ENCODE data around the gene TRPT1.

TRPT1 gene

DNA sequence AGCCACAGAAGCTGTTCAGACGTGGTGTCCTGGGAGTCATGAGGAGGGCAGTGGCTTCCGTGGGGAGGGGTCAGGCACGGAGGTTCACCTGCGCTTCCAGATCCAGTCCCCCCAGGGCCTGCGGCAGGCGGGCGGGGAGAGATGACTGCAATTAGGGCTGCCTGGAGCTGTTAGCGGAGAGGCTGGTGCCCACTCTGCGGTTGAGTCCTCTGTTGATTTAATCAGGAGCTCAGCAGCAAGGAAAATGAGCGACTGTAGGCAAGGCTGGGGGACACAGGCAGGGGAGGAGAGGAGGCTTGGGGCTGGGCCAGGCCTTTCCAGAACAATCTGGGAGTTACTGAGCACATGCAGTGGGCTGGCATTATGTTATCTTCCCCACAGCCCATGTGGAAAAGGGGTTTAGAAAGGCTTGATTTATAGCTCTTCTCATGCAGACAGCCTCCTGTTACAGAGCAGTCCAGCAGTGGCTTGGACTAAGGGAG lies 38.4 kb upstream of the TRPT1 start:
- TF ChIP-seq, protein P1, sequence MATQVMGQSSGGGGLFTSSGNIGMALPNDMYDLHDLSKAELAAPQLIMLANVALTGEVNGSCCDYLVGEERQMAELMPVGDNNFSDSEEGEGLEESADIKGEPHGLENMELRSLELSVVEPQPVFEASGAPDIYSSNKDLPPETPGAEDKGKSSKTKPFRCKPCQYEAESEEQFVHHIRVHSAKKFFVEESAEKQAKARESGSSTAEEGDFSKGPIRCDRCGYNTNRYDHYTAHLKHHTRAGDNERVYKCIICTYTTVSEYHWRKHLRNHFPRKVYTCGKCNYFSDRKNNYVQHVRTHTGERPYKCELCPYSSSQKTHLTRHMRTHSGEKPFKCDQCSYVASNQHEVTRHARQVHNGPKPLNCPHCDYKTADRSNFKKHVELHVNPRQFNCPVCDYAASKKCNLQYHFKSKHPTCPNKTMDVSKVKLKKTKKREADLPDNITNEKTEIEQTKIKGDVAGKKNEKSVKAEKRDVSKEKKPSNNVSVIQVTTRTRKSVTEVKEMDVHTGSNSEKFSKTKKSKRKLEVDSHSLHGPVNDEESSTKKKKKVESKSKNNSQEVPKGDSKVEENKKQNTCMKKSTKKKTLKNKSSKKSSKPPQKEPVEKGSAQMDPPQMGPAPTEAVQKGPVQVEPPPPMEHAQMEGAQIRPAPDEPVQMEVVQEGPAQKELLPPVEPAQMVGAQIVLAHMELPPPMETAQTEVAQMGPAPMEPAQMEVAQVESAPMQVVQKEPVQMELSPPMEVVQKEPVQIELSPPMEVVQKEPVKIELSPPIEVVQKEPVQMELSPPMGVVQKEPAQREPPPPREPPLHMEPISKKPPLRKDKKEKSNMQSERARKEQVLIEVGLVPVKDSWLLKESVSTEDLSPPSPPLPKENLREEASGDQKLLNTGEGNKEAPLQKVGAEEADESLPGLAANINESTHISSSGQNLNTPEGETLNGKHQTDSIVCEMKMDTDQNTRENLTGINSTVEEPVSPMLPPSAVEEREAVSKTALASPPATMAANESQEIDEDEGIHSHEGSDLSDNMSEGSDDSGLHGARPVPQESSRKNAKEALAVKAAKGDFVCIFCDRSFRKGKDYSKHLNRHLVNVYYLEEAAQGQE (IDR thresholded peaks at IDR 0.05; ENCODE audit: low read depth), result no peak
- TF ChIP-seq TEAD4 (IDR thresholded peaks at IDR 0.05) (no peak), CREB1 (IDR thresholded peaks at IDR 0.05; ENCODE audit: low read depth) (no peak), TCF12 (IDR thresholded peaks at IDR 0.05; ENCODE audit: low read depth) (no peak), FOXM1 (IDR thresholded peaks at IDR 0.05; ENCODE audit: borderline replicate concordance, low read depth) (no peak), YY1 (IDR thresholded peaks at IDR 0.05; ENCODE audit: low read depth) (no peak), RAD21 (IDR thresholded peaks at IDR 0.05; ENCODE audit: low read depth) (no peak), EGR1 (IDR thresholded peaks at IDR 0.05) (no peak), ZBTB7A (IDR thresholded peaks at IDR 0.05; ENCODE audit: low read depth) (no peak), TAF1 (IDR thresholded peaks at IDR 0.05; ENCODE audit: low read depth) (no peak), EP300 (IDR thresholded peaks at IDR 0.05; ENCODE audit: borderline replicate concordance) (no peak), CEBPB (IDR thresholded peaks at IDR 0.05) (no peak), NFIC (IDR thresholded peaks at IDR 0.05) (no peak)
- TF ChIP-seq, protein P2, sequence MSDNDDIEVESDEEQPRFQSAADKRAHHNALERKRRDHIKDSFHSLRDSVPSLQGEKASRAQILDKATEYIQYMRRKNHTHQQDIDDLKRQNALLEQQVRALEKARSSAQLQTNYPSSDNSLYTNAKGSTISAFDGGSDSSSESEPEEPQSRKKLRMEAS (IDR thresholded peaks at IDR 0.05), result no peak
- TF ChIP-seq, protein P3, sequence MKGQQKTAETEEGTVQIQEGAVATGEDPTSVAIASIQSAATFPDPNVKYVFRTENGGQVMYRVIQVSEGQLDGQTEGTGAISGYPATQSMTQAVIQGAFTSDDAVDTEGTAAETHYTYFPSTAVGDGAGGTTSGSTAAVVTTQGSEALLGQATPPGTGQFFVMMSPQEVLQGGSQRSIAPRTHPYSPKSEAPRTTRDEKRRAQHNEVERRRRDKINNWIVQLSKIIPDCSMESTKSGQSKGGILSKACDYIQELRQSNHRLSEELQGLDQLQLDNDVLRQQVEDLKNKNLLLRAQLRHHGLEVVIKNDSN (IDR thresholded peaks at IDR 0.05), result no peak

DNA sequence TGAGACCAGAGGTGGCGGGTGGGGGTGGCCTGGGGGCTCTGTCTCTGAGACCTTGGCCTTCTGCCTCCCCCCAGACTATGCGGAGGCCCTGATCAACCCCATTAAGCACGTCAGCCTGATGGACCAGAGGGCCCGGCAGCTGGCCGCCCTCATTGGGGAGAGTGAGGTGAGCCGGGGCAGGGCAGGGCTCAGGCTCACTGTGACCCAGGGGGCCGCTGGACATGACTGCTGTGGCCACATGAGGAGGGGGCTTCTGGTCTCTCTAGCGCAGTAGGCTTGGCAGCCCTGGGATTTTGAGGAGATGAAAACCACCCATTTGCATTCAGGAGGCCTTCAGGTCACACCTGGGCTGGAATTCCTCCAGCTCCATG lies 37.9 kb upstream of the TRPT1 start:
- TF ChIP-seq EP300 (IDR thresholded peaks at IDR 0.05; ENCODE audit: borderline replicate concordance) (no peak), CEBPB (IDR thresholded peaks at IDR 0.05) (no peak), TEAD4 (IDR thresholded peaks at IDR 0.05) (no peak), TCF12 (IDR thresholded peaks at IDR 0.05; ENCODE audit: low read depth) (no peak), EGR1 (IDR thresholded peaks at IDR 0.05) (no peak), ZBTB7A (IDR thresholded peaks at IDR 0.05; ENCODE audit: low read depth) (no peak), TAF1 (IDR thresholded peaks at IDR 0.05; ENCODE audit: low read depth) (no peak), YY1 (IDR thresholded peaks at IDR 0.05; ENCODE audit: low read depth) (no peak), RAD21 (IDR thresholded peaks at IDR 0.05; ENCODE audit: low read depth) (no peak), FOXM1 (IDR thresholded peaks at IDR 0.05; ENCODE audit: borderline replicate concordance, low read depth) (no peak), NFIC (IDR thresholded peaks at IDR 0.05) (no peak), CREB1 (IDR thresholded peaks at IDR 0.05; ENCODE audit: low read depth) (no peak)
- TF ChIP-seq, protein P2 (IDR thresholded peaks at IDR 0.05), result no peak
- TF ChIP-seq, protein P3 (IDR thresholded peaks at IDR 0.05), result no peak
- TF ChIP-seq, protein P1 (IDR thresholded peaks at IDR 0.05; ENCODE audit: low read depth), result no peak

DNA sequence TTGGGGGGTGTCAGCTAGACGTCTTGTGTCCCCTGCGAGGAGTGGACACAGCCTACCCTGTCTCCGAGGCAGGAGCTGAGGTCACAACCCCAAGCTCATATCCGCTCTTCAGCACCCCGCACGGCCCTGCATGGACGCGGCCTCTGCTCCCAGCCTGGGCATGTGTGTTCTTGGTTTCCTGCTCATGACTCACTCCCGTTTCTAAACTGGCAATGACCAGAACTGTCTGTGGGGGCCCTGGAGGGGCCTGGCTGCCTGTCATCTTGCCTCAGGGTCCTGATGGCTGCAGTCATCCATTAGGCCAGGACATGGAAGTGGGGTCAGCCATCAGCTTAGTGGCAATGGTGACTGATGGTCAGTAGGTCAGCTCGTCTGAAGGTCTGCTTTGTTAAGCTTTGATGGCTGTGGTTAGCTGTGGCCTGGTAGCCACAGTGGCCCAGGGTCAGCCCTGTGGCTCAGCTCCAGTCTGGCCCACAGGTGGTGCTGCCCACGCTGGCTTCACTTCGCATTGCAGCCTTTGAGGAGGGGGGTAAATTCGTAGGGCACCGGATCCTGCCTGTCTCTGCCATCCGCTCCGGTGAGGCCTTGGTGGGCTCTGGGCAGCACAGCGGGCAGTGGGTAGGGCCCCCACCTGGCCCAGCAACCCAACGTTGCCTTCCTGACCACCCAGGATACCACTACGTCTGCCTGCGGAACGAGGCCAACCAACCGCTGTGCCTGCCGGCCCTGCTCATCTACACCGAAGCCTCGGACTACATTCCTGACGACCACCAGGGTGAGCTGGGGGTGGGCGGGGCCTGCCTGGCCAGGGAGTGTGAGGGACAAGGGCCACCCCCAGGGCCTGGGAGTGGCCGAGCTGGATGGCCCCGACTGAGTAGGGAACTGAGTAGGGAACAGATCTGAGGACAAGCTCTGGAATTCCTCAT lies 37.3 kb upstream of the TRPT1 start:
- TF ChIP-seq NFIC (IDR thresholded peaks at IDR 0.05), result no peak
- TF ChIP-seq, protein P3 (IDR thresholded peaks at IDR 0.05), result no peak

DNA sequence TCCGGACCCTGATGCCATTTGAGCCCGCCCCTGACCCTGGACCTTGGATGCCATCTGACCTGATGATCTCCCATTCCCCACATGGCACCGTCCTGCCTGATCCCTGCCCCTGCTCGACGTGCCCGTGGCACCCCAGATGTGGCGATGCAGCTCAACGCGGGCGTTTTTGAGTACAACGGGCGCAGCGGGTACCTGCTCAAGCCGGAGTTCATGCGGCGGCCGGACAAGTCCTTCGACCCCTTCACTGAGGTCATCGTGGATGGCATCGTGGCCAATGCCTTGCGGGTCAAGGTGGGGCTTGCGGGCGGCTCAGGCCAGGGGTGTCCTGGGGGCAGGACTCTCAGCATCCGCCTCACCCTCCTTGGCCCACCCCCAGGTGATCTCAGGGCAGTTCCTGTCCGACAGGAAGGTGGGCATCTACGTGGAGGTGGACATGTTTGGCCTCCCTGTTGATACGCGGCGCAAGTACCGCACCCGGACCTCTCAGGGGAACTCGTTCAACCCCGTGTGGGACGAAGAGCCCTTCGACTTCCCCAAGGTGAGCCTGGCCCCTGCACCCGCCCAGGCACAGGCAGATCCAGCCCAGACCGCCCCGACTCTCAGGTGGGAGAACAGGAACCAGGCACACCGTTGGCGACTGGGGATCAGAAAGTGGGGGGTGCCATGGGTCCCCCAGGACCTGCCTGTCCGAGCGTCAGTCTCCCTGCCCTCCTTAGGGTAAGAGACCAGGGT lies 36.5 kb upstream of the TRPT1 start:
- TF ChIP-seq FOXM1 (IDR thresholded peaks at IDR 0.05; ENCODE audit: borderline replicate concordance, low read depth), result no peak
- no peak for TF ChIP-seq EP300 (IDR thresholded peaks at IDR 0.05; ENCODE audit: borderline replicate concordance)
- no peak for TF ChIP-seq NFIC (IDR thresholded peaks at IDR 0.05)
- no peak for TF ChIP-seq CREB1 (IDR thresholded peaks at IDR 0.05; ENCODE audit: low read depth)
- TF ChIP-seq CEBPB (IDR thresholded peaks at IDR 0.05), result no peak
- TF ChIP-seq, protein P2 (IDR thresholded peaks at IDR 0.05), result no peak
- no peak for TF ChIP-seq YY1 (IDR thresholded peaks at IDR 0.05; ENCODE audit: low read depth)
- no peak for TF ChIP-seq TEAD4 (IDR thresholded peaks at IDR 0.05)
- TF ChIP-seq, protein P3 (IDR thresholded peaks at IDR 0.05), result no peak
- TF ChIP-seq EGR1 (IDR thresholded peaks at IDR 0.05), result no peak
- TF ChIP-seq TAF1 (IDR thresholded peaks at IDR 0.05; ENCODE audit: low read depth), result no peak

Data from Ishikawa (cell line).